ENCODE measurements around the gene LUZP1. TPM values are rescaled to one million over a fixed set of nuclear protein-coding genes. Genes with fewer than 3 reads are reported as not detected.

The LUZP1 gene
- polyA plus RNA-seq, 1 experiment: 39.4 TPM

GRCh38 chr1:23097316-23097715 is 71.3 kb downstream of the LUZP1 start:
- ChIA-PET POLR2A (no interaction called here), CTCF (interaction anchor here (9.5 kb wide), 1 partner anchor 88 kb away, joined by 303 read pairs; no protein-coding TSS in a partner anchor)
- Histone ChIP-seq H3K9me3 (ENCODE audit: control insufficient read depth, insufficient read depth, low read length) (no peaks in the 10 kb centered on the region), H3K4me3 (ENCODE audit: low read depth, low read length) (no peak overlapping the region), H3K27ac (ENCODE audit: low read depth, low read length) (no peak overlapping the region), H3K27me3 (ENCODE audit: control insufficient read depth, insufficient read depth, low read length) (no peaks in the 10 kb centered on the region)
- DNase-seq (ENCODE audit: low read depth, low spot score): no peak
- TF ChIP-seq CTCF (IDR thresholded peaks at IDR 0.05; ENCODE audit: low read depth, low read length): no peak

- H3K4me3 ChIP-seq (ENCODE audit: low read depth, low read length): no peak overlapping the region
- ChIA-PET POLR2A (no interaction called here), CTCF (interaction anchor here (0.6 to 9.5 kb wide), 4 partner anchors 10 to 404 kb away, joined by 3 to 303 read pairs (median 4); no protein-coding TSS in a partner anchor)
- H3K27ac ChIP-seq (ENCODE audit: low read depth, low read length): no peak overlapping the region
- no peak for TF ChIP-seq CTCF (IDR thresholded peaks at IDR 0.05; ENCODE audit: low read depth, low read length)
- H3K27me3 ChIP-seq (ENCODE audit: control insufficient read depth, insufficient read depth, low read length): no peaks in the 10 kb centered on the region
- no peak for DNase-seq (ENCODE audit: low read depth, low spot score)
- H3K9me3 ChIP-seq (ENCODE audit: control insufficient read depth, insufficient read depth, low read length): no peaks in the 10 kb centered on the region
These were observed 76.2 kb downstream of the LUZP1 start for GRCh38 chr1:23092447-23092846.

- DNase-seq (ENCODE audit: low read depth, low spot score): no peak
- CTCF ChIA-PET: no interaction called here
- Histone ChIP-seq H3K27ac (ENCODE audit: low read depth, low read length) (no peak overlapping the region), H3K4me3 (ENCODE audit: low read depth, low read length) (no peak overlapping the region), H3K9me3 (ENCODE audit: control insufficient read depth, insufficient read depth, low read length) (no peaks in the 10 kb centered on the region), H3K27me3 (ENCODE audit: control insufficient read depth, insufficient read depth, low read length) (no peaks in the 10 kb centered on the region)
- TF ChIP-seq CTCF (IDR thresholded peaks at IDR 0.05; ENCODE audit: low read depth, low read length): no peak
- POLR2A ChIA-PET: no interaction called here
These were observed 77.1 kb downstream of the LUZP1 start for GRCh38 chr1:23091545-23091944.

- no peak for TF ChIP-seq CTCF (IDR thresholded peaks at IDR 0.05; ENCODE audit: low read depth, low read length)
- no peaks in the 10 kb centered on the region for H3K9me3 ChIP-seq (ENCODE audit: control insufficient read depth, insufficient read depth, low read length)
- H3K4me3 ChIP-seq (ENCODE audit: low read depth, low read length): no peak overlapping the region
- no peak overlapping the region for H3K27ac ChIP-seq (ENCODE audit: low read depth, low read length)
- ChIA-PET CTCF (interaction anchor here (0.9 to 4.1 kb wide), 2 partner anchors 9 to 95 kb away, joined by 3 to 15 read pairs; no protein-coding TSS in a partner anchor), POLR2A (no interaction called here)
- H3K27me3 ChIP-seq (ENCODE audit: control insufficient read depth, insufficient read depth, low read length): no peaks in the 10 kb centered on the region
- DNase-seq (ENCODE audit: low read depth, low spot score): no peak
These were observed 78.6 kb downstream of the LUZP1 start for GRCh38 chr1:23090056-23090455.

GRCh38 chr1:23088027-23088426 is 80.6 kb downstream of the LUZP1 start:
- DNase-seq (ENCODE audit: low read depth, low spot score): no peak
- no peak for TF ChIP-seq CTCF (IDR thresholded peaks at IDR 0.05; ENCODE audit: low read depth, low read length)
- Histone ChIP-seq H3K27me3 (ENCODE audit: control insufficient read depth, insufficient read depth, low read length) (no peaks in the 10 kb centered on the region), H3K27ac (ENCODE audit: low read depth, low read length) (no peak overlapping the region), H3K4me3 (ENCODE audit: low read depth, low read length) (no peak overlapping the region), H3K9me3 (ENCODE audit: control insufficient read depth, insufficient read depth, low read length) (no peaks in the 10 kb centered on the region)
- ChIA-PET POLR2A (no interaction called here), CTCF (interaction anchor here (1.6 to 4.1 kb wide), 2 partner anchors 11 to 97 kb away, joined by 6 to 15 read pairs; no protein-coding TSS in a partner anchor)
